NCI-H1092 (cell line): ENCODE results near the gene UNC13D.
"Not testable (repeated sequence)": the region's sequence is repeated elsewhere in the genome, so short reads cannot be mapped to it uniquely, and the experiment has no call there.

Experiments used
- DNase-seq: peaks from one replicate; lab custom pipeline; 2025; lab: John Stamatoyannopoulos, UW

Gene UNC13D

DNA sequence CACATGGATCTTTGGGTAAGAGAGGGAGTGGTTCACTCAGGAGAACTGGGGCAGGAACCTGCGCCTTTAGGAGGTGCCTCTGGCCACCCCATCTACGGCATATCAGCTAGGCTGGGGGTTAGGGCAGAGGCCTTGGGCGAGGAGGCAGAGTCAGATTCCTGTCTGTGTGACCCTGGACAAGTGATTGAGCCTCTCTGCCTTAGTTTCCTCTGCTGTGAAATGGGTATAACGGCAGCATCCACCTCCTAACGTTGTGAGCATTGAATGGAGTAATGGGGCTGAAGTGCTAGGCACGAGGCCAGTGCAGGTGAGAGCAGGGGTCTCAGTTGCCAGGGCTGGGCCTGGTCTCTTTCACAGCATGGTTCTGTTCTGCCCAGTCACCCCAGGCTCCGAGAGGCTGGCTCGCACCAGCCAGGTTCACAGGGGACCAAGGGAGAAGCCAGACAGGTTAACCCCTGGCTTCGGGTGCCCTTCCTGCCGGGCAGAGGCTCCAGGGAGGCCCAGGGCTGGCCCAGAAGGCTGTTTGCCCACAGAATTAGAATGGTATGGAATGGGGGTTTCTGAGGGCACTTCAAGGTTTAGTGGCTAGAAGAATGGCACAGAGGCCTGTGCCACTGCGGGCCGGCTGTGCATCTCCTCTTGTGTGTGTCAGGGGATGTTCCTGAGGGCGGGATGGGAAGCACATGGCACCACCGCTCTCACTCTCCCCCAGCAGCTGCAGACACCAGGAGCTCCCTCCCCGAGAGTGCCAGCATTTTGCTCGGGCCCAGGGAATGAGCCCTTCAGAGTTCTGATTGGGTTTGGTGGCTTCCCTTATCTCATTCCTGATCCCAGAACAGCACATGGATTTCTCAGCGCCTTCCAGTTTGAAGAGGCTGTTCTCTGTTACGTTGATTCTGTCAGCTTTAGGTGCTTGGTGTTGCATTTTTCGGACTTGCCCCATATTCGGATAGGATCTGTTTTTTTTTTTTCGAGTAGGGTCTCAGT is 23.8 kb downstream of the UNC13D start:
- no peak for DNase-seq

- DNase-seq = no peak
Measured at GRCh38 chr17:75819678-75820077, 24.5 kb downstream of the UNC13D start.

- no peak for DNase-seq
Measured at GRCh38 chr17:75819116-75819515, 25.1 kb downstream of the UNC13D start.

GRCh38 chr17:75818326-75818885 is 25.8 kb downstream of the UNC13D start:
- DNase-seq = no peak

- DNase-seq = no peak
Measured at GRCh38 chr17:75817571-75817970, 26.6 kb downstream of the UNC13D start.

GRCh38 chr17:75816693-75817092 is 27.5 kb downstream of the UNC13D start:
- DNase-seq = no peak

DNA sequence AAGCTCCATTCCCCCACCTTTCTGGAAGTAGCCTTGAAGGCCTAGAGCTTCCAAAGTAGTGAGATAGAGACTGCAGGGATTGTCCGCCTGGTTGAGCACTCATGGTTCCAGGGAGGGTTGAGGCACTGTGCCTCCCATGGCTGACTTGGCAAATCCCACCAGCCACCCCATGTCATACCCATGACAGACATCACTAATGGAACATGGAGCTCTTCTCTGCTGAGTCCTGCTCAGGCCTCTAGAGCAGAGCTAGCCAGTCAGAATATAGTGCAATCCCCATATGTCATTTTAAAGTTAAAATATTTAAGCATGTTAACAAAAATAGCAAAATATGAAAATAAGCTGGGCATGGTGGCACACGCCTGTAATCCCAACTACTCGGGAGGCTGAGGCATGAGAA is 28.8 kb downstream of the UNC13D start:
- no peak for DNase-seq

DNA sequence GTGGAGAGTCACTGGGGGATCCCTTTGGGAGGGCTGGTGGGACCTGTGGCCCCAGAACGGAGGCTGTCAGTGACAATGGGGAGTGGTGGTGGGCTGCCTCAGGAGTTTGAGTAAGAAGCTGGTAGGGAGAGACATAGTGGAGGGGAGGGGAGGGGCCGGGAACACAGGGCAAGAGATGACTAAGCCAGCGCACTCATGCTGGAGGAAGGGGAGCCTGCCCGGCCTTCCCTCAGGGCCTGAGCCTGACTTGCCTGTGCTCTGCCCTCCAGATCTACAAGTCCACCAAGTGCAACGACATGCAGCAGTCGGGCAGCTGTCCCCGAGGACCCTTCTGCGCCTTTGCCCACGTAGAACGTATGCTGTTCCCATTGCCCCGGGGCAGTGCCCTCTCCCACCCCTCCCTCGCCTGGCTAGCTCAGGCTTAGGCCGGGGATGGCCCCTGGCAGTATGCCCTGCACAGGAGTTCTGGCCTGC is 29.3 kb downstream of the UNC13D start:
- no peak for DNase-seq

DNA sequence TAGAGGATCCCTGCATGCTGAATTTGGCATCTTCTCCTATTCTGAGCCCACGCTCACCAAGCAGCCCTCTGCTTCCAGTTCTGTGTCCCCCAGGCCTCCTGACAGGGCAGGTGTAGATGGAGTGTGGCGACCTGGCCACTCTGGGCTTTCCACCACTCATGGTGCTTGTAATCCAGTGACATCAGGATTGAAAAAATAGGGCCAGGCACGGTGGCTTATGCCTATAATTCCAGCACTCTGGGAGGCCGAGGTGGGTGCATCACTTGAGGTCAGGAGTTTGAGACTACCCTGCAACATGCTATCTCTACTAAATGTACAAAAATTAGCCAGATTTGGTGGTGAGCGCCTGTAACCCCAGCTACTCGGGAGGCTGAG is 30.2 kb downstream of the UNC13D start:
- DNase-seq = no peak

- DNase-seq = no peak
Measured at GRCh38 chr17:75813081-75814020, 30.9 kb downstream of the UNC13D start.

- no peak for DNase-seq
Measured at GRCh38 chr17:75812096-75813013, 31.8 kb downstream of the UNC13D start.

- no peak for DNase-seq
Measured at GRCh38 chr17:75811174-75811573, 33.0 kb downstream of the UNC13D start.

GRCh38 chr17:75810756-75811155 is 33.4 kb downstream of the UNC13D start:
- not testable (repeated sequence) for DNase-seq

DNA sequence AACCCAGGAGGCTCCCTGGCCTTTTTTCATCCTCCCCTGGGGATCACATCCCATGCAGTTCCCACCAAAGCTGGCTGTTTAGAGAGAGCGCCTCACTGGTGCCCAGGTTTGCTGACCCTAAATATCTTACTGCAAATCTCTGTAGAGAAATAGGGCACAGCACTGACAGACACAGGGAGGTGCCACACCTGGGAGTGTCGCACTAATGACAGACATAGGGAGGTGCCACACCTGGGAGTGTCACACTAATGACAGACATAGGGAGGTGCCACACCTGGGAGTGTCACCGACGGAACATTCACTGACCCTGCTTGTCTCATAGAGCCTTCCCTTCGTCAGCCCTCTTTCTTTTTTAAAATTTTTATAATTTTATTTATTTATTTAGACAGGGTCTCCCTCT is 34.0 kb downstream of the UNC13D start:
- DNase-seq = no peak

GRCh38 chr17:75809631-75810111 is 34.5 kb downstream of the UNC13D start:
- DNase-seq = no peak

- DNase-seq = no peak
Measured at GRCh38 chr17:75808905-75809621, 35.1 kb downstream of the UNC13D start.

DNA sequence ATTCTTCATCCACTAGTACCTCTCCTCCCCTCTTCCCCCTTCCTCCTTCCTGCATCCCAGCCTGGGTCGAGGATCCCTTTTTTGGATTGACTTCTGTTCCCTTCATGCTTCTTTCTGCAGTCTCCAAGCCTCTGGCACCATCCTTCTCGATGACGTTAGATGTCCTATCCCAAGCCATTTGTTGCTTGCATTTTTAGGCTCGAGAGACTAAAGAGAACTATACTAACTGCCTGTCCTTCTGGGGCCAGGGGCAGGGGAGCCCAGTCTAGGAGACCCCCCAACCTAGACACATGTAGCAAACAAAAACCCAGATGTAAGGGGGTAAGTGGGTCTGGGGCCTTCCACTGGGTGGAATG is 35.7 kb downstream of the UNC13D start:
- DNase-seq = no peak

GRCh38 chr17:75807861-75808260 is 36.3 kb downstream of the UNC13D start:
- no peak for DNase-seq

DNA sequence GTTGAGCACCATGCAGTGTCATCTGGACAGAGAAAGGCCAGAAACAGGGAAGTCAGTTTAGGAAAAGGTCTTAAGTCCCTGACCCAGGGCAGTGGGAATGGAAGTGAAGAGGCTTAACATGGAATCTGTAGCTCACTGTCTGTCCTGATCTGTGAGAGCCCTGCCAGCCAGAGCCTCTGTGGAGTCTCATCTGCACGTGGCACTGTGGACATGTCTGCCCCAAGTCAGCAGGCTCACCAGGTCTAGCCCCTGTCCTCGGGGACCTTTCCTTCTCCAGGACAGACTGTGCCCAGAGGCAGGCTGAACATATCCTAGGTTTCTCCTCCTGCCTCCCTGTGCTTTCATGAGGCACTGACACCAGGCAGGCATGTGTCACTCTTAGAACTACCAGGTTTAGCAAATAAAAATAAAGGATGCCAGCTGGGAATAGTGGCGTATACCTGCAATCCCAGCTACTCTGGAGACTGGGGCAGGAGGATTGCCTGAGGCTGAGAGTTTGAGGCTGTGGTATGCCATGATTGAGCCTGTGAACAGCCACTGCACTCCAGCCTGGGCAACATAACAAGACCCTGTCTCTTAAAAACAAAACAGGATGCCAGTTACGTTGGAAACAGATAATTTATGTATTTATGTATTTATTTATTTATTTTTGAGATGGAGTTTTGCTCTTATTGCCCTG is 37.2 kb downstream of the UNC13D start:
- no peak for DNase-seq

DNA sequence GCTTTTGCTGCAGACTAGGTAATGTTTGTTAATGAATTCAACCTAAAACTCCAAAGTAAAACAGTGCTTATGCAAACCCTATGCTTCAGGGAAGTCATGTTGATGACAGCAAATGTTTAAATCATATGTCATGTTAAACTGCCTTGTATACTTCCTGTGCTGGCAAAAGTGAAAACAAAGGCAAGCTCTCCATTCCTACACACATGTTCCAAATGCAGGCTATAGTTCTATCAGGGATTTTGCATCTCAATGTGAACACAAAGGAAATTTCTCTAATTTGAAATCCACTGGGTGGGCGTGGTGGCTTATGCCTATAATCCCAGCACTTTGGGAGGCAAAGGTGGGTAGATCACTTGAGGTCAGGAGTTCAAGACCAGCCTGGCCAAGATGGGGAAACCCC is 40.3 kb downstream of the UNC13D start:
- no peak for DNase-seq
